Measurements from ENCODE around the gene FASTKD1.
"Not testable (repeated sequence)": the region's sequence is repeated elsewhere in the genome, so short reads cannot be mapped to it uniquely, and the experiment has no call there.

Gene FASTKD1

GRCh38 chr2:169599568-169599967 lies 25.9 kb upstream of the FASTKD1 start:
- no peak for DNase-seq (ENCODE audit: low read depth)
- H3K4me3 ChIP-seq (ENCODE audit: low read depth, low read length): no peak overlapping the region
- TF ChIP-seq CTCF (IDR thresholded peaks at IDR 0.05; ENCODE audit: low read depth, low read length, missing control alignments): no peak

GRCh38 chr2:169598982-169599381 lies 25.3 kb upstream of the FASTKD1 start:
- TF ChIP-seq CTCF (IDR thresholded peaks at IDR 0.05; ENCODE audit: low read depth, low read length, missing control alignments): no peak
- DNase-seq (ENCODE audit: low read depth): no peak
- no peak overlapping the region for H3K4me3 ChIP-seq (ENCODE audit: low read depth, low read length)

GRCh38 chr2:169596546-169596945 lies 22.9 kb upstream of the FASTKD1 start:
- not testable (repeated sequence) for DNase-seq (ENCODE audit: low read depth); H3K4me3 ChIP-seq (ENCODE audit: low read depth, low read length)

GRCh38 chr2:169590804-169591203 lies 17.1 kb upstream of the FASTKD1 start:
- DNase-seq (ENCODE audit: low read depth): no peak
- no peak overlapping the region for H3K4me3 ChIP-seq (ENCODE audit: low read depth, low read length)

GRCh38 chr2:169585673-169586072 lies 12.0 kb upstream of the FASTKD1 start:
- H3K4me3 ChIP-seq (ENCODE audit: low read depth, low read length): peak overlapping the region; percentile 68
- DNase-seq (ENCODE audit: low read depth): no peak
- TF ChIP-seq CTCF (IDR thresholded peaks at IDR 0.05; ENCODE audit: low read depth, low read length, missing control alignments): no peak

More at GRCh38 chr2:169590804-169591203, 17.1 kb upstream of the FASTKD1 start:
- TF ChIP-seq CTCF (IDR thresholded peaks at IDR 0.05; ENCODE audit: low read depth, low read length, missing control alignments): no peak

GRCh38 chr2:169584005-169584877 lies 10.6 kb upstream of the FASTKD1 start, which contains the start of gene PPIG:
PPIG (plus strand) TSS chr2:169584351; CDS start chr2:169604042, 19,691 bp downstream.
- peak; percentile 82 for DNase-seq (ENCODE audit: low read depth)
- TF ChIP-seq CTCF (IDR thresholded peaks at IDR 0.05; ENCODE audit: low read depth, low read length, missing control alignments): no peak
- peak within 1 kb of the TSS; percentile 68 for H3K4me3 ChIP-seq (ENCODE audit: low read depth, low read length)

- no peak for TF ChIP-seq CTCF (IDR thresholded peaks at IDR 0.05; ENCODE audit: low read depth, low read length, missing control alignments)
- no peak for DNase-seq (ENCODE audit: low read depth)
- no peak overlapping the region for H3K4me3 ChIP-seq (ENCODE audit: low read depth, low read length)
Measured at GRCh38 chr2:169583518-169583917, 9.9 kb upstream of the FASTKD1 start.

- not testable (repeated sequence) for H3K4me3 ChIP-seq (ENCODE audit: low read depth, low read length); DNase-seq (ENCODE audit: low read depth)
Measured at GRCh38 chr2:169582552-169583266, 9.0 kb upstream of the FASTKD1 start.
